ENCODE measurements around the gene GAL3ST1.
A peak's percentile ranks its signal among the peaks of the same experiment; 100 is the strongest.
"Not testable (repeated sequence)": the region's sequence is repeated elsewhere in the genome, so short reads cannot be mapped to it uniquely, and the experiment has no call there.

Gene GAL3ST1

GRCh38 chr22:30600921-30601320, 26.5 kb upstream of the GAL3ST1 start:
- DNase-seq, result no peak
- intact Hi-C loops (cut with DNase I), result no loop called here

GRCh38 chr22:30598986-30599385, 24.5 kb upstream of the GAL3ST1 start:
- DNase-seq, result peak in 1 of 10 donors; percentile 6
- intact Hi-C loops (cut with DNase I), result no loop called here

GRCh38 chr22:30596886-30597285, 22.4 kb upstream of the GAL3ST1 start:
- peak in 2 of 10 donors; percentile 66 to 68 for DNase-seq
- intact Hi-C loops (cut with DNase I), result no loop called here

- peak in 1 of 10 donors; percentile 5 for DNase-seq
- intact Hi-C loops (cut with DNase I), result no loop called here
These were observed 21.7 kb upstream of the GAL3ST1 start for GRCh38 chr22:30596199-30596598.

GRCh38 chr22:30592360-30592713, 17.9 kb upstream of the GAL3ST1 start:
- not testable (repeated sequence) for DNase-seq

GRCh38 chr22:30591588-30592359, 17.3 kb upstream of the GAL3ST1 start, which contains the start of gene PES1:
PES1 (minus strand) TSS chr22:30591910; CDS start chr22:30591833, 77 bp downstream.
- peak; percentile 92 to 99 (median 95) for DNase-seq
- intact Hi-C loops (cut with DNase I), result no loop called here

More at GRCh38 chr22:30592360-30592713, 17.9 kb upstream of the GAL3ST1 start:
- intact Hi-C loops (cut with DNase I), result not testable (repeated sequence)

GRCh38 chr22:30591191-30591587, 16.7 kb upstream of the GAL3ST1 start:
- intact Hi-C loops (cut with DNase I), result no loop called here
- DNase-seq, result peak in 1 of 10 donors; percentile 6

GRCh38 chr22:30586414-30586813, 11.9 kb upstream of the GAL3ST1 start:
- DNase-seq, result no peak
- intact Hi-C loops (cut with DNase I), result no loop called here

- intact Hi-C loops (cut with DNase I), result no loop called here
- DNase-seq, result peak in 2 of 10 donors; percentile 67 to 78
These were observed 10.0 kb upstream of the GAL3ST1 start for GRCh38 chr22:30584441-30584840.

GRCh38 chr22:30582788-30583545, 8.5 kb upstream of the GAL3ST1 start:
- peak in 7 of 10 donors; percentile 29 to 94 (median 48) for DNase-seq
- intact Hi-C loops (cut with DNase I), result no loop called here

- peak in 2 of 10 donors; percentile 39 to 59 for DNase-seq
- intact Hi-C loops (cut with DNase I), result no loop called here
These were observed 7.6 kb upstream of the GAL3ST1 start for GRCh38 chr22:30582051-30582450.

- intact Hi-C loops (cut with DNase I), result no loop called here
- DNase-seq, result peak in 2 of 10 donors; percentile 49 to 62
These were observed 6.4 kb upstream of the GAL3ST1 start for GRCh38 chr22:30580896-30581295.

- DNase-seq, result peak in 2 of 10 donors; percentile 44 to 65
- intact Hi-C loops (cut with DNase I), result no loop called here
These were observed 4.0 kb upstream of the GAL3ST1 start for GRCh38 chr22:30578481-30578880.

GRCh38 chr22:30575859-30576258, 1.4 kb upstream of the GAL3ST1 start:
- intact Hi-C loops (cut with DNase I), result no loop called here
- DNase-seq, result peak in 2 of 10 donors; percentile 76 to 78

GRCh38 chr22:30574997-30575671, 669 bp upstream of the GAL3ST1 start:
- DNase-seq, result peak in 8 of 10 donors; percentile 35 to 92 (median 57)
- intact Hi-C loops (cut with DNase I), result no loop called here

- intact Hi-C loops (cut with DNase I), result no loop called here
- DNase-seq, result peak in 4 of 10 donors; percentile 15 to 85 (median 54)
These were observed 821 bp downstream of the GAL3ST1 start for GRCh38 chr22:30573594-30574094.

- DNase-seq, result peak; percentile 33 to 95 (median 65)
- intact Hi-C loops (cut with DNase I), result no loop called here
These were observed 1.4 kb downstream of the GAL3ST1 start for GRCh38 chr22:30572840-30573593.

- peak in 1 of 10 donors; percentile 58 for DNase-seq
- intact Hi-C loops (cut with DNase I), result no loop called here
These were observed 2.3 kb downstream of the GAL3ST1 start for GRCh38 chr22:30572210-30572609.

- DNase-seq, result peak in 1 of 10 donors; percentile 11
- intact Hi-C loops (cut with DNase I), result no loop called here
These were observed 4.7 kb downstream of the GAL3ST1 start for GRCh38 chr22:30569674-30570202.

All from posterior cingulate gyrus (tissue), 11 donors.